ENCODE measurements around the gene CA10. TPM values are rescaled to one million over a fixed set of nuclear protein-coding genes. Genes with fewer than 3 reads are reported as not detected.

CA10 gene
- total and polyA plus RNA-seq, 9 of the 15 experiments (the other 6 are each of a cell fraction or from before 2014, with no cell fraction given), result not detected

DNA sequence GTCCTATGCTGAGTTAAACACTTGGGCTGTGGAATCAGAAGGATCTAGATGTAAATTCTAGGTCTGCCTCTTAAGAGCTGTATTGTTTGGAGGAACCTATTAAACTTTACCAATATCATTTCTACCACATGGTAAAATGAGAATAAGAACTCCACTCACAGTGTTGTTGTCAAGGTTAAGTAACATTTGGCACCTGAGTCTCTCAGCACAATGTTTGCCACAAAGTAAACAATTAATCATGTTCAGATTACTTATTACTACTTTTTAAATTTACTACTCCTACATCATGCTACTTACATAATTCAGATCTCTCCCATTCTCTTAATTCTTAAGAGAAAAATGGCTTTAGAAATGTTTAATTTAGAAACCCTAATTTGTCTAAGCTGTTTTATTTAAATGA, 305.9 kb downstream of the CA10 start (continued):
- TF ChIP-seq ZNF398 (CRISPR knock-in tag; IDR thresholded peaks at IDR 0.05) (no peak), ZNF584 (CRISPR knock-in tag; IDR thresholded peaks at IDR 0.05; ENCODE audit: low read depth) (no peak), SIN3B (IDR thresholded peaks at IDR 0.05; ENCODE audit: low read depth) (no peak), ESRRB (CRISPR knock-in tag; IDR thresholded peaks at IDR 0.05; ENCODE audit: borderline replicate concordance) (no peak), TAF15 (IDR thresholded peaks at IDR 0.05; ENCODE audit: low read depth, low read length) (no peak), GATAD2B (IDR thresholded peaks at IDR 0.05; ENCODE audit: borderline replicate concordance) (no peak), CHAMP1 (IDR thresholded peaks at IDR 0.05) (no peak), ZFPM2 (CRISPR knock-in tag; IDR thresholded peaks at IDR 0.05) (no peak), POLR2B (IDR thresholded peaks at IDR 0.05; ENCODE audit: low read depth, partially characterized antibody) (no peak), E2F1 (CRISPR knock-in tag; IDR thresholded peaks at IDR 0.05) (no peak)
- TF ChIP-seq, protein P1, sequence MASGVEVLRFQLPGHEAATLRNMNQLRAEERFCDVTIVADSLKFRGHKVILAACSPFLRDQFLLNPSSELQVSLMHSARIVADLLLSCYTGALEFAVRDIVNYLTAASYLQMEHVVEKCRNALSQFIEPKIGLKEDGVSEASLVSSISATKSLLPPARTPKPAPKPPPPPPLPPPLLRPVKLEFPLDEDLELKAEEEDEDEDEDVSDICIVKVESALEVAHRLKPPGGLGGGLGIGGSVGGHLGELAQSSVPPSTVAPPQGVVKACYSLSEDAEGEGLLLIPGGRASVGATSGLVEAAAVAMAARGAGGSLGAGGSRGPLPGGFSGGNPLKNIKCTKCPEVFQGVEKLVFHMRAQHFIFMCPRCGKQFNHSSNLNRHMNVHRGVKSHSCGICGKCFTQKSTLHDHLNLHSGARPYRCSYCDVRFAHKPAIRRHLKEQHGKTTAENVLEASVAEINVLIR (CRISPR knock-in tag; IDR thresholded peaks at IDR 0.05), result no peak
- TF ChIP-seq, protein P2, sequence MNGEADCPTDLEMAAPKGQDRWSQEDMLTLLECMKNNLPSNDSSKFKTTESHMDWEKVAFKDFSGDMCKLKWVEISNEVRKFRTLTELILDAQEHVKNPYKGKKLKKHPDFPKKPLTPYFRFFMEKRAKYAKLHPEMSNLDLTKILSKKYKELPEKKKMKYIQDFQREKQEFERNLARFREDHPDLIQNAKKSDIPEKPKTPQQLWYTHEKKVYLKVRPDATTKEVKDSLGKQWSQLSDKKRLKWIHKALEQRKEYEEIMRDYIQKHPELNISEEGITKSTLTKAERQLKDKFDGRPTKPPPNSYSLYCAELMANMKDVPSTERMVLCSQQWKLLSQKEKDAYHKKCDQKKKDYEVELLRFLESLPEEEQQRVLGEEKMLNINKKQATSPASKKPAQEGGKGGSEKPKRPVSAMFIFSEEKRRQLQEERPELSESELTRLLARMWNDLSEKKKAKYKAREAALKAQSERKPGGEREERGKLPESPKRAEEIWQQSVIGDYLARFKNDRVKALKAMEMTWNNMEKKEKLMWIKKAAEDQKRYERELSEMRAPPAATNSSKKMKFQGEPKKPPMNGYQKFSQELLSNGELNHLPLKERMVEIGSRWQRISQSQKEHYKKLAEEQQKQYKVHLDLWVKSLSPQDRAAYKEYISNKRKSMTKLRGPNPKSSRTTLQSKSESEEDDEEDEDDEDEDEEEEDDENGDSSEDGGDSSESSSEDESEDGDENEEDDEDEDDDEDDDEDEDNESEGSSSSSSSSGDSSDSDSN (IDR thresholded peaks at IDR 0.05; ENCODE audit: borderline replicate concordance in 1 of 2, low read depth in 2 of 2, low read length in 2 of 2), result no peak

All from K562 (cell line).